Activated naive CD8-positive, alpha-beta T cell treated with anti-CD3 and anti-CD28 coated beads, Interleukin-2, amount 10 ng/mL, durations not matched to agents 7 days and 5 days (primary cell): ENCODE data around the gene WNT16. TPM values are rescaled to one million over a fixed set of nuclear protein-coding genes. Genes with fewer than 3 reads are reported as not detected.
"Not testable (repeated sequence)": the region's sequence is repeated elsewhere in the genome, so short reads cannot be mapped to it uniquely, and the experiment has no call there.

Experiments used
- ATAC-seq: fragments of 150-1000 bp; cut with Tn5 transposase; one replicate; pipeline ENCODE4 v1.10.0; 2021; ENCODE audit warnings: low read depth, moderate library complexity
- POLR2A ChIA-PET: fragments of 350-600 bp; sonication (Branson Sonifier 250); formaldehyde crosslinking; loops from one replicate; lab custom pipeline; 2021; ENCODE audit warnings: antibody characterized with exemption; lab: Charles Lee
- DNase-seq: peaks from one replicate; pipeline ENCODE4 v3.0.0; 2021
- H3K27ac Mint-ChIP-seq: one replicate; pipeline ENCODE4 v1.8.0; 2022; ENCODE audit warnings: mild to moderate bottlenecking, mixed read lengths
- H3K27me3 Mint-ChIP-seq: one replicate; pipeline ENCODE4 v1.8.0; 2022; ENCODE audit warnings: mild to moderate bottlenecking, moderate library complexity, mixed read lengths
- H3K36me3 Mint-ChIP-seq: one replicate; pipeline ENCODE4 v1.8.0; 2021; ENCODE audit warnings: mild to moderate bottlenecking, mixed read lengths
- H3K4me1 Mint-ChIP-seq: one replicate; pipeline ENCODE4 v1.8.0; 2021; ENCODE audit warnings: mixed read lengths
- H3K4me3 Mint-ChIP-seq: one replicate; pipeline ENCODE4 v1.8.0; 2022; ENCODE audit warnings: mild to moderate bottlenecking, moderate library complexity, mixed read lengths
- H3K9me3 Mint-ChIP-seq: one replicate; pipeline ENCODE4 v1.8.0; 2021; ENCODE audit warnings: mixed read lengths
- total RNA-seq, 2 experiments: library from RNA; stranded (reverse); gene quantifications; one replicate each; pipeline ENCODE4 v1.2.3, GENCODE V29; 2021

Gene WNT16
- total RNA-seq, 2 experiments from 2014 or later = not detected

- POLR2A ChIA-PET = no interaction called here
- Mint-ChIP-seq H3K9me3 (no peaks in the 10 kb centered on the region), H3K4me3 (no peak overlapping the region), H3K4me1 (no peaks in the 10 kb centered on the region), H3K36me3 (no peaks in the 10 kb centered on the region), H3K27me3 (peaks cover 7% of the 10 kb centered on the region), H3K27ac (no peak overlapping the region)
- DNase-seq (no peak), ATAC-seq (no peak)
These were observed 30.0 kb upstream of the WNT16 start for GRCh38 chr7:121298831-121299239.

- Mint-ChIP-seq H3K4me3 (no peak overlapping the region), H3K36me3 (no peaks in the 10 kb centered on the region), H3K4me1 (no peaks in the 10 kb centered on the region), H3K9me3 (no peaks in the 10 kb centered on the region), H3K27ac (no peak overlapping the region), H3K27me3 (peaks cover 4% of the 10 kb centered on the region)
- no peak for DNase-seq
- no peak for ATAC-seq
- POLR2A ChIA-PET = no interaction called here
These were observed 27.9 kb upstream of the WNT16 start for GRCh38 chr7:121300685-121301420.

GRCh38 chr7:121301446-121302213 lies 27.2 kb upstream of the WNT16 start:
- Mint-ChIP-seq H3K9me3 (no peaks in the 10 kb centered on the region), H3K4me1 (no peaks in the 10 kb centered on the region), H3K36me3 (no peaks in the 10 kb centered on the region), H3K27me3 (peaks cover 6% of the 10 kb centered on the region), H3K27ac (no peak overlapping the region), H3K4me3 (no peak overlapping the region)
- POLR2A ChIA-PET = no interaction called here
- ATAC-seq (no peak), DNase-seq (no peak)

GRCh38 chr7:121302214-121302745 lies 26.5 kb upstream of the WNT16 start:
- Mint-ChIP-seq H3K27ac (no peak overlapping the region), H3K4me1 (no peaks in the 10 kb centered on the region), H3K36me3 (no peaks in the 10 kb centered on the region), H3K4me3 (no peak overlapping the region), H3K27me3 (peaks cover 6% of the 10 kb centered on the region), H3K9me3 (no peaks in the 10 kb centered on the region)
- no peak for ATAC-seq
- DNase-seq = no peak
- POLR2A ChIA-PET = no interaction called here

- POLR2A ChIA-PET = no interaction called here
- H3K9me3 Mint-ChIP-seq = no peaks in the 10 kb centered on the region
- no peaks in the 10 kb centered on the region for H3K36me3 Mint-ChIP-seq
- no peak overlapping the region for H3K4me3 Mint-ChIP-seq
- H3K4me1 Mint-ChIP-seq = no peaks in the 10 kb centered on the region
- no peak for ATAC-seq
- no peak for DNase-seq
- H3K27me3 Mint-ChIP-seq = peaks cover 6% of the 10 kb centered on the region
- no peak overlapping the region for H3K27ac Mint-ChIP-seq
These were observed 25.2 kb upstream of the WNT16 start for GRCh38 chr7:121303422-121304101.

- Mint-ChIP-seq H3K27me3 (peaks cover 6% of the 10 kb centered on the region), H3K4me3 (no peak overlapping the region), H3K27ac (no peak overlapping the region), H3K4me1 (no peaks in the 10 kb centered on the region), H3K9me3 (no peaks in the 10 kb centered on the region), H3K36me3 (no peaks in the 10 kb centered on the region)
- POLR2A ChIA-PET = no interaction called here
- DNase-seq (no peak), ATAC-seq (no peak)
These were observed 24.6 kb upstream of the WNT16 start for GRCh38 chr7:121304102-121304658.

GRCh38 chr7:121305109-121305508 lies 23.7 kb upstream of the WNT16 start:
- no peaks in the 10 kb centered on the region for H3K9me3 Mint-ChIP-seq
- H3K4me1 Mint-ChIP-seq = no peaks in the 10 kb centered on the region
- no peak overlapping the region for H3K27ac Mint-ChIP-seq
- H3K27me3 Mint-ChIP-seq = peaks cover 6% of the 10 kb centered on the region
- no peak for ATAC-seq
- no peaks in the 10 kb centered on the region for H3K36me3 Mint-ChIP-seq
- POLR2A ChIA-PET = no interaction called here
- DNase-seq = no peak
- no peak overlapping the region for H3K4me3 Mint-ChIP-seq

- no peak overlapping the region for H3K27ac Mint-ChIP-seq
- H3K9me3 Mint-ChIP-seq = no peaks in the 10 kb centered on the region
- no peaks in the 10 kb centered on the region for H3K36me3 Mint-ChIP-seq
- no peaks in the 10 kb centered on the region for H3K4me1 Mint-ChIP-seq
- POLR2A ChIA-PET = no interaction called here
- DNase-seq (no peak), ATAC-seq (no peak)
- H3K27me3 Mint-ChIP-seq = peaks cover 9% of the 10 kb centered on the region
- no peak overlapping the region for H3K4me3 Mint-ChIP-seq
These were observed 22.2 kb upstream of the WNT16 start for GRCh38 chr7:121306565-121306964.

- Mint-ChIP-seq H3K36me3 (no peaks in the 10 kb centered on the region), H3K4me1 (no peaks in the 10 kb centered on the region), H3K4me3 (no peak overlapping the region), H3K27ac (no peak overlapping the region), H3K27me3 (peaks cover 11% of the 10 kb centered on the region), H3K9me3 (no peaks in the 10 kb centered on the region)
- POLR2A ChIA-PET = no interaction called here
- ATAC-seq (no peak), DNase-seq (no peak)
These were observed 21.7 kb upstream of the WNT16 start for GRCh38 chr7:121307021-121307574.

GRCh38 chr7:121313220-121313792 lies 15.5 kb upstream of the WNT16 start:
- H3K9me3 Mint-ChIP-seq = no peaks in the 10 kb centered on the region
- DNase-seq = no peak
- peaks cover 8% of the 10 kb centered on the region for H3K27me3 Mint-ChIP-seq
- no peak overlapping the region for H3K27ac Mint-ChIP-seq
- POLR2A ChIA-PET = no interaction called here
- H3K4me1 Mint-ChIP-seq = no peaks in the 10 kb centered on the region
- no peak for ATAC-seq
- no peak overlapping the region for H3K4me3 Mint-ChIP-seq
- H3K36me3 Mint-ChIP-seq = no peaks in the 10 kb centered on the region

- no peak overlapping the region for H3K27ac Mint-ChIP-seq
- no peak for ATAC-seq
- H3K36me3 Mint-ChIP-seq = no peaks in the 10 kb centered on the region
- POLR2A ChIA-PET = no interaction called here
- no peak for DNase-seq
- H3K9me3 Mint-ChIP-seq = no peaks in the 10 kb centered on the region
- H3K27me3 Mint-ChIP-seq = peaks cover 8% of the 10 kb centered on the region
- no peaks in the 10 kb centered on the region for H3K4me1 Mint-ChIP-seq
- no peak overlapping the region for H3K4me3 Mint-ChIP-seq
These were observed 14.8 kb upstream of the WNT16 start for GRCh38 chr7:121313793-121314676.

- H3K9me3 Mint-ChIP-seq, H3K27me3 Mint-ChIP-seq, DNase-seq, ATAC-seq, POLR2A ChIA-PET, H3K4me1 Mint-ChIP-seq, H3K36me3 Mint-ChIP-seq, H3K4me3 Mint-ChIP-seq, H3K27ac Mint-ChIP-seq: not testable (repeated sequence)
These were observed 13.6 kb upstream of the WNT16 start for GRCh38 chr7:121315170-121315569.
